ENCODE results near the gene HSD3B7.

The HSD3B7 gene

DNA sequence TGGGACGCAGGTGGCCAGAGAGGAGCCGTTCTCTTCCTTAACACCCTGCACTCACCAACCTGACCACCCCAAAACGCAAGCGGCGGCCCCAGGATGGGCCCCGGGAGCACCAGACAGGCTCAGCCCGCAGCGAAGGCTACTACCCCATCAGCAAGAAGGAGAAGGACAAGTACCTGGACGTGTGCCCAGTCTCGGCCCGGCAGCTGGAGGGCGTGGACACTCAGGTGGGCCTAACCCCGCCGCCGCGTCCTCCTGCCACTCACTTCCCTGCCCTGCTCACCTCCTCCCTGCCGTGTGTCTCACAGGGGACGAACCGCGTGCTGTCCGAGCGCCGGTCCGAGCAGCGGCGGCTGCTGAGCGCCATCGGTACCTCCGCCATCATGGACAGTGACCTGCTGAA, 4.6 kb upstream of the HSD3B7 start:
- H3K4me3 ChIP-seq (ENCODE audit: control insufficient read depth, low read depth, low read length) = no peak overlapping the region
- DNase-seq (ENCODE audit: low read depth) = no peak
- TF ChIP-seq CTCF (conservative IDR thresholded peaks at IDR 0.05; ENCODE audit: control insufficient read depth, insufficient read depth, low read depth, low read length) = no peak

GRCh38 chr16:30980959-30981358, 4.0 kb upstream of the HSD3B7 start:
- H3K4me3 ChIP-seq (ENCODE audit: control insufficient read depth, low read depth, low read length) = no peak overlapping the region
- TF ChIP-seq CTCF (conservative IDR thresholded peaks at IDR 0.05; ENCODE audit: control insufficient read depth, insufficient read depth, low read depth, low read length) = no peak
- DNase-seq (ENCODE audit: low read depth) = no peak

- no peak for TF ChIP-seq CTCF (conservative IDR thresholded peaks at IDR 0.05; ENCODE audit: control insufficient read depth, insufficient read depth, low read depth, low read length)
- DNase-seq (ENCODE audit: low read depth) = peak; percentile 86
- H3K4me3 ChIP-seq (ENCODE audit: control insufficient read depth, low read depth, low read length) = no peak overlapping the region
Measured at GRCh38 chr16:30982548-30983288, 2.3 kb upstream of the HSD3B7 start.

DNA sequence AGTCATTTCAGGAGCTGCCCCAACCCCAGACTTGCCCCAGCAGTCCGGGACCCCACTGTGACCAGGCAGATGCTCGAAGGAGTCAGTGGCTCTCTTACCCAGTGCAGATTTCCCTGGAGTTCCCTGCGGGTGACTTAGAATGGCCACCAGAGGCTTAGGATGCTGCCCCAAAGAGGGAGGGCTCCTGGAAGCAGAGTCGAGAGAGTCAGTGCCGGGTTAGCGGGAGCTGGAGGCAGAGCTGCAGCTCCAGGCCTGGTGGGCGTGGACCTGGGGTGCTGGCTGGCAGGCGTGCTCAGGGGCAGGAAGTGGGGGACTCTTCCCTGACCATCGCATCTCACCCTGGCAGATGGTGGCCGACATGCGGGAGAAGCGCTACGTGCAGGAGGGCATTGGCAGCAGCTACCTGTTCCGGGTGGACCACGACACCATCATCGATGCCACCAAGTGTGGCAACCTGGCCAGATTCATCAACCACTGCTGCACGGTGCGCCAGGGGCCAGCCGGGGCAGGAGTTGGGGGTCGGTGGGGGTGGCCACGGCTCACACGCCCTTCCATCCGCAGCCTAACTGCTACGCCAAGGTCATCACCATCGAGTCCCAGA, 1.6 kb upstream of the HSD3B7 start:
- no peak for TF ChIP-seq CTCF (conservative IDR thresholded peaks at IDR 0.05; ENCODE audit: control insufficient read depth, insufficient read depth, low read depth, low read length)
- DNase-seq (ENCODE audit: low read depth) = no peak
- no peak overlapping the region for H3K4me3 ChIP-seq (ENCODE audit: control insufficient read depth, low read depth, low read length)

- DNase-seq (ENCODE audit: low read depth) = no peak
- TF ChIP-seq CTCF (conservative IDR thresholded peaks at IDR 0.05; ENCODE audit: control insufficient read depth, insufficient read depth, low read depth, low read length) = no peak
- no peak overlapping the region for H3K4me3 ChIP-seq (ENCODE audit: control insufficient read depth, low read depth, low read length)
Measured at GRCh38 chr16:30983898-30984610, 953 bp upstream of the HSD3B7 start.

GRCh38 chr16:30985401-30986128, 558 bp downstream of the HSD3B7 start:
- H3K4me3 ChIP-seq (ENCODE audit: control insufficient read depth, low read depth, low read length) = peak overlapping the region; percentile 70
- DNase-seq (ENCODE audit: low read depth) = peak; percentile 84

More at GRCh38 chr16:30985401-30986128, 558 bp downstream of the HSD3B7 start:
- TF ChIP-seq CTCF (conservative IDR thresholded peaks at IDR 0.05; ENCODE audit: control insufficient read depth, insufficient read depth, low read depth, low read length) = no peak

All from fibroblast of mammary gland (primary cell).